ENCODE data around the gene TBC1D13.
"Not testable (repeated sequence)": the region's sequence is repeated elsewhere in the genome, so short reads cannot be mapped to it uniquely, and the experiment has no call there.

The TBC1D13 gene

GRCh38 chr9:128821584-128822406 is 34.7 kb downstream of the TBC1D13 start:
- DNase-seq: no peak

- no peak for DNase-seq
Measured at GRCh38 chr9:128822407-128823042, 35.5 kb downstream of the TBC1D13 start.

- DNase-seq: no peak
Measured at GRCh38 chr9:128823362-128823902, 36.4 kb downstream of the TBC1D13 start.

GRCh38 chr9:128823903-128824406 is 36.9 kb downstream of the TBC1D13 start:
- DNase-seq: no peak

GRCh38 chr9:128824911-128825310 is 37.9 kb downstream of the TBC1D13 start:
- no peak for DNase-seq

GRCh38 chr9:128825923-128826700 is 39.1 kb downstream of the TBC1D13 start:
- no peak for DNase-seq

GRCh38 chr9:128828267-128828666 is 41.2 kb downstream of the TBC1D13 start:
- no peak for DNase-seq

GRCh38 chr9:128828719-128829452 is 41.8 kb downstream of the TBC1D13 start:
- no peak for DNase-seq

GRCh38 chr9:128829477-128830251 is 42.6 kb downstream of the TBC1D13 start, which contains the start of gene SPOUT1:
Gene SPOUT1, minus strand, starts transcription at chr9:128829794. Its CDS starts 14 bp downstream, at chr9:128829780.
- DNase-seq: peak; percentile 94 to 96

GRCh38 chr9:128833696-128834095 is 46.6 kb downstream of the TBC1D13 start:
- DNase-seq: no peak

GRCh38 chr9:128835246-128836210 is 48.5 kb downstream of the TBC1D13 start:
- DNase-seq: no peak

- no peak for DNase-seq
Measured at GRCh38 chr9:128836509-128837145, 49.6 kb downstream of the TBC1D13 start.

- no peak for DNase-seq
Measured at GRCh38 chr9:128838338-128838737, 51.3 kb downstream of the TBC1D13 start.

- no peak for DNase-seq
Measured at GRCh38 chr9:128840524-128840923, 53.5 kb downstream of the TBC1D13 start.

- DNase-seq: no peak
Measured at GRCh38 chr9:128841694-128842492, 54.8 kb downstream of the TBC1D13 start.

- not testable (repeated sequence) for DNase-seq
Measured at GRCh38 chr9:128843171-128843570, 56.1 kb downstream of the TBC1D13 start.

- no peak for DNase-seq
Measured at GRCh38 chr9:128845186-128845931, 58.3 kb downstream of the TBC1D13 start.

- no peak for DNase-seq
Measured at GRCh38 chr9:128846680-128847030, 59.6 kb downstream of the TBC1D13 start.
